Vagina (tissue), 2 donors: ENCODE data around the gene ZC3HAV1. TPM values are rescaled to one million over a fixed set of nuclear protein-coding genes. Genes with fewer than 3 reads are reported as not detected.

Experiments used
- DNase-seq, 2 donors: peaks; one replicate each; pipeline ENCODE4 v3.0.0-alpha.2; 2017; ENCODE audit errors: extremely low spot score in 2 of 2
- H3K27ac ChIP-seq: fragments of 200-600 bp; sonication (generic); one replicate; pipeline ENCODE4 v1.5.1; 2019
- H3K27me3 ChIP-seq: fragments of 200-600 bp; sonication (generic); one replicate; pipeline ENCODE4 v1.5.1; 2019
- H3K36me3 ChIP-seq, 2 donors: fragments of 200-600 bp; sonication (generic); one replicate each; pipeline ENCODE4 v1.5.1; 2017 to 2019
- H3K4me1 ChIP-seq: fragments of 200-600 bp; sonication (generic); one replicate; pipeline ENCODE4 v1.5.1; 2019
- H3K4me3 ChIP-seq, 2 donors: fragments of 200-600 bp; sonication (generic); 1 replicate in 1 of 2; 2 replicates in 1 of 2; pipeline ENCODE4 v1.5.1; 2016 to 2019
- H3K9me3 ChIP-seq: fragments of 200-600 bp; sonication (generic); one replicate; pipeline ENCODE4 v1.5.1; 2019
- POLR2A ChIP-seq, 2 donors: fragments of 450-650 bp; IDR thresholded peaks; one replicate each; pipeline ENCODE4 v1.6.1; 2017; ENCODE audit warnings: antibody characterized with exemption in 2 of 2, mild to moderate bottlenecking in 2 of 2, moderate library complexity in 2 of 2
- POLR2AphosphoS5 ChIP-seq, 2 donors: sonication (generic); formaldehyde crosslinking; IDR thresholded peaks; one replicate each; pipeline ENCODE4 v1.9.0; 2017; ENCODE audit warnings: antibody characterized with exemption in 2 of 2, mild to moderate bottlenecking in 2 of 2, low read depth in 1 of 2; ENCODE audit not compliant: insufficient read depth in 1 of 2
- intact Hi-C: fragments of 100-400 bp; cut with DNase I; formaldehyde crosslinking; loops from one replicate; pipeline ENCODE4 v1.15.1; 2023
- total RNA-seq: library from RNA; depleted of rRNA; stranded (reverse); fragments of >200 nt; gene quantifications from one replicate; pipeline ENCODE4 v1.2.3, GENCODE V29; 2016
- TF ChIP-seq, protein P1 (sequence below), 3 experiments: fragments of 450-650 bp in 2 of 3; fragments of 200-600 bp in 1 of 3; sonication (generic) in 1 of 3; IDR thresholded peaks; one replicate each; pipeline ENCODE4 v1.5.1; 2017 to 2019; ENCODE audit warnings: antibody characterized with exemption in 3 of 3, mild to moderate bottlenecking in 2 of 3, moderate library complexity in 2 of 3

The ZC3HAV1 gene
- 36.6 TPM for total RNA-seq

DNA sequence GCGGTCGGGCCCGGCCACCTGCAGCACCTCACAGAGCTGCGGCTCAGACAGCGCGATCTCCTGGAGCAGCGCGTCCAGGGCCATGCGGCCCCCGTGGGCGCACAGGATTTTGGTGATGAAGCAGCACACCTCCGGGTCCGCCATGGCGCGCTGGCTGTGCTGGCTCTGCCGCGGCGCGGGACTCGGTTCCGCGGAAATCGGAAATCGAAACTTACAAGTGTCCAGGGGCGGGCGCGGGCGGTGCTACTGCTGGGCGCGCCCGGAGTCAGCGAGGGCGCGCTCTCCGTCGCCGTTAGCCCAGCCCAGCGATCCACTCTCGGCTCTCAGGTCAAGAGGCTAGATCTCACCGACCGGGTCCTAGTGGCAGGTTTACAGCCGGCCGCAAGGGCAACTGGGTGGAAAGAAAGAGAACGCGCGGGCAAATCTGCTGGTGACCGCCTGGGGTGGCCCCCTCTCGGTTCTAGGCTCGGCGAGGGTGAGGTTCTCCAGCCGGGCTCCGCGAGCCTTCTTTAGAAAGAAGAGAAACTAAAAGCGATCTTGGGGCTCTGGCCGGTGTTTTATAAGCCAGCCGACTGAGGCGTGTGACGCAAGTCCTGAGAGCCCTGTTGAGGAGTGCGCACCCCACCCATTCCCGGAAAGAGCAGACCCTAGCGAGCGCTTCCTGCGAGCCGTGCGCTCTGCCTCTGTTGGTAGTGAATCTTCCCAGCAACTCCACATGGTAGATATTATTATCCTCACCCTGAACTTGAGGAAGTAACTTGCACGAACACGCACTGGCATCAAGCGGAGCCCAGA, at the start of gene ZC3HAV1:
ZC3HAV1 (minus strand) TSS at position 533 of the 795 bp plus-strand sequence; CDS start at position 144, 389 bp downstream.
- Histone ChIP-seq H3K27ac (peak within 1 kb of the TSS; percentile 96), H3K4me3 (peak within 1 kb of the TSS; percentile 89 to 93), H3K4me1 (peaks cover 36% of the 10 kb centered on the region), H3K27me3 (no peaks in the 10 kb centered on the region), H3K9me3 (no peaks in the 10 kb centered on the region), H3K36me3 (no peaks in the 10 kb centered on the region)
- TF ChIP-seq POLR2A (IDR thresholded peaks at IDR 0.05) = peak in 1 of 2 donors; percentile 46
- TF ChIP-seq, protein P1, sequence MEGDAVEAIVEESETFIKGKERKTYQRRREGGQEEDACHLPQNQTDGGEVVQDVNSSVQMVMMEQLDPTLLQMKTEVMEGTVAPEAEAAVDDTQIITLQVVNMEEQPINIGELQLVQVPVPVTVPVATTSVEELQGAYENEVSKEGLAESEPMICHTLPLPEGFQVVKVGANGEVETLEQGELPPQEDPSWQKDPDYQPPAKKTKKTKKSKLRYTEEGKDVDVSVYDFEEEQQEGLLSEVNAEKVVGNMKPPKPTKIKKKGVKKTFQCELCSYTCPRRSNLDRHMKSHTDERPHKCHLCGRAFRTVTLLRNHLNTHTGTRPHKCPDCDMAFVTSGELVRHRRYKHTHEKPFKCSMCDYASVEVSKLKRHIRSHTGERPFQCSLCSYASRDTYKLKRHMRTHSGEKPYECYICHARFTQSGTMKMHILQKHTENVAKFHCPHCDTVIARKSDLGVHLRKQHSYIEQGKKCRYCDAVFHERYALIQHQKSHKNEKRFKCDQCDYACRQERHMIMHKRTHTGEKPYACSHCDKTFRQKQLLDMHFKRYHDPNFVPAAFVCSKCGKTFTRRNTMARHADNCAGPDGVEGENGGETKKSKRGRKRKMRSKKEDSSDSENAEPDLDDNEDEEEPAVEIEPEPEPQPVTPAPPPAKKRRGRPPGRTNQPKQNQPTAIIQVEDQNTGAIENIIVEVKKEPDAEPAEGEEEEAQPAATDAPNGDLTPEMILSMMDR (IDR thresholded peaks at IDR 0.05) = no peak
- TF ChIP-seq POLR2AphosphoS5 (IDR thresholded peaks at IDR 0.05; ENCODE audit: insufficient read depth in 1 of 2, low read depth in 1 of 2) = peak; percentile 72 to 95
- DNase-seq = peak in 1 of 2 donors; percentile 96
- intact Hi-C loops = no loop called here

DNA sequence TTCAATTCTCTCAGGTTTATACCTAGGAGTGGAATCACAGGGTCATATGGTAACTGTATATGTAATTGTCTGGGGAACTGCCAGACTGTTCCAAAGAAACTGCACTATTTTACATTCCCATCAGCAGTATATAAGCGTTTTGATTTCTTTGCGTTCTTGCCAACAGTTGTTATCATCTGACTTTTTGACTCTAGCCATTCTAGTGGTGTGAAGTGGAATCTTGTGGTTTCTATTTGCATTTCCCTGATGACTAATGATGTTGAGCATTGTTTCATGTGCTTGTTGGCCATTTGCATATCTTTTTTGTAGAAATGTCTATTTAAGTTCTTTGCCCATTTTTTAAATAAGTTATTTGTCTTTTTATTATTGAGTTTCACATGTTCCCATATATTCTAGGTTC, 44.3 kb upstream of the ZC3HAV1 start:
- peaks cover 7% of the 10 kb centered on the region for H3K9me3 ChIP-seq
- no peak for TF ChIP-seq POLR2AphosphoS5 (IDR thresholded peaks at IDR 0.05; ENCODE audit: insufficient read depth in 1 of 2, low read depth in 1 of 2)
- TF ChIP-seq, protein P1 (IDR thresholded peaks at IDR 0.05) = no peak
- TF ChIP-seq POLR2A (IDR thresholded peaks at IDR 0.05) = no peak
- peaks cover 0 to 4% of the 10 kb centered on the region in 2 donors for H3K36me3 ChIP-seq
- no peak overlapping the region for H3K4me3 ChIP-seq
- DNase-seq = no peak
- H3K27me3 ChIP-seq = no peaks in the 10 kb centered on the region
- H3K27ac ChIP-seq = no peak overlapping the region
- no peaks in the 10 kb centered on the region for H3K4me1 ChIP-seq
- intact Hi-C loops = no loop called here

DNA sequence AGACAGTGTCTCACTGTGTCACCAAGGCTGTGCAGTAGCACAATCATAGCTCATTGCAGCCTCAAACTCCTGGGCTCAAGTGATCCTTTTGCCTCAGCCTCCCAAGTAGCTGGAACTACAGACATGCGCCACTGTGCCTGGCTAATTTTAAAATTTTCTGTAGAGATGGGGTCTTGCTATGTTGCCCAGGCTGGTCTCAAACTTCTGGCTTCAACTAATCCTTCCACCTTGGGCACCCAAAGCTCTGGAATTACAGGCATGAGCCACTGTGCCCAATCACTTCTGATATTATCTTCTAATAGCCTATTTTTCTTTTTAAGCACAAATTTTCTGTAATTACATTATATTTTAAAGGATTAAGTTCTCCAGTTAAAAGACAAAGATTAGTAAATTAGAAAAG, 42.6 kb upstream of the ZC3HAV1 start:
- TF ChIP-seq POLR2A (IDR thresholded peaks at IDR 0.05) (no peak), POLR2AphosphoS5 (IDR thresholded peaks at IDR 0.05; ENCODE audit: insufficient read depth in 1 of 2, low read depth in 1 of 2) (no peak)
- TF ChIP-seq, protein P1 (IDR thresholded peaks at IDR 0.05) = no peak
- Histone ChIP-seq H3K36me3 (no peaks in the 10 kb centered on the region), H3K27ac (no peak overlapping the region), H3K27me3 (no peaks in the 10 kb centered on the region), H3K4me1 (no peaks in the 10 kb centered on the region), H3K4me3 (no peak overlapping the region), H3K9me3 (no peaks in the 10 kb centered on the region)
- no peak for DNase-seq
- intact Hi-C loops = no loop called here

DNA sequence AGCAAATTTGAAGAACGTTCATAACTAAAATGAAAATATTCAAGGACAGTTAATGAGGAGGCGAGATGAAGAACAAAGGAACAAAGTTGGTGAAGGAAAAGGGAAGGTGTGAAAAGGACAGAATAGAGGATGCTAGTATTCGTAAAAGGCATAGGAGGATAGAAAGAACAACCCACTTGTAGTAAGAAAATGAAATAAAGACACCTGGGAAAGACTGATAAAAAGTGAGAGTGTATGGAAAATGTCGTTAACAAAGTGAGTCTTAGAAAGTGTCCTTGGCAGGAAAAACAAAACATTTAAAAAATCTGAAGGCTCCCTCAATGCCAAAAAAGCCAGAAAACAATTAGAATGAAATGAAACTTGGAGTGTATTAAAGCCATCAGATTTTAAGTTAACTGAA, 29.6 kb upstream of the ZC3HAV1 start:
- H3K9me3 ChIP-seq = no peaks in the 10 kb centered on the region
- no peak for TF ChIP-seq POLR2AphosphoS5 (IDR thresholded peaks at IDR 0.05; ENCODE audit: insufficient read depth in 1 of 2, low read depth in 1 of 2)
- no peak for TF ChIP-seq POLR2A (IDR thresholded peaks at IDR 0.05)
- TF ChIP-seq, protein P1 (IDR thresholded peaks at IDR 0.05) = no peak
- no peak for DNase-seq
- no peaks in the 10 kb centered on the region for H3K4me1 ChIP-seq
- no peaks in the 10 kb centered on the region for H3K27me3 ChIP-seq
- no peak overlapping the region for H3K27ac ChIP-seq
- no peaks in the 10 kb centered on the region for H3K36me3 ChIP-seq
- no peak overlapping the region for H3K4me3 ChIP-seq
- intact Hi-C loops = no loop called here
